Uterus (tissue), 4 donors: ENCODE data around the gene GHR. TPM values are rescaled to one million over a fixed set of nuclear protein-coding genes. Genes with fewer than 3 reads are reported as not detected.
"Not testable (repeated sequence)": the region's sequence is repeated elsewhere in the genome, so short reads cannot be mapped to it uniquely, and the experiment has no call there.

Experiments
- DNase-seq, 2 donors: peaks; one replicate each; pipeline ENCODE4 v3.0.0-alpha.2; 2019 to 2020
- H3K27ac ChIP-seq, 2 donors: fragments of 200-600 bp; sonication (generic); 1 replicate in 1 of 2; 2 replicates in 1 of 2; pipeline ENCODE4 v1.5.1; 2016 to 2018
- H3K27me3 ChIP-seq, 2 donors: fragments of 200-600 bp; sonication (generic); one replicate each; pipeline ENCODE4 v1.5.1; 2018 to 2019; ENCODE audit warnings: control low read depth in 1 of 2
- H3K36me3 ChIP-seq, 2 donors: fragments of 200-600 bp; sonication (generic); one replicate each; pipeline ENCODE4 v1.5.1; 2019; ENCODE audit warnings: control low read depth in 1 of 2
- H3K4me1 ChIP-seq, 2 donors: fragments of 200-600 bp; sonication (generic); one replicate each; pipeline ENCODE4 v1.5.1; 2018 to 2019; ENCODE audit warnings: control low read depth in 1 of 2
- H3K4me3 ChIP-seq, 2 donors: fragments of 200-600 bp; sonication (generic); 1 replicate in 1 of 2; 2 replicates in 1 of 2; pipeline ENCODE4 v1.5.1; 2018 to 2019; ENCODE audit warnings: mild to moderate bottlenecking in 1 of 2
- H3K9me3 ChIP-seq, 2 donors: fragments of 200-600 bp; sonication (generic); one replicate each; pipeline ENCODE4 v1.5.1; 2019; ENCODE audit warnings: control low read depth in 1 of 2
- POLR2A ChIP-seq, 2 donors: fragments of 450-650 bp; IDR thresholded peaks; one replicate each; pipeline ENCODE4 v1.6.1; 2016; ENCODE audit warnings: antibody characterized with exemption in 2 of 2, mild to moderate bottlenecking in 1 of 2, moderate library complexity in 1 of 2
- intact Hi-C: fragments of 100-400 bp; cut with DNase I; formaldehyde crosslinking; loops from one replicate; pipeline ENCODE4 v1.15.1; 2023; ENCODE audit warnings: low total_unique reads
- total RNA-seq, 4 donors: library from RNA; depleted of rRNA in 3 of 4; stranded (reverse); fragments of >200 nt in 3 of 4; gene quantifications; one replicate each; pipeline versions ENCODE4 v1.1.0 to v1.2.4, GENCODE V29; 2014 to 2023
- TF ChIP-seq, protein P1 (sequence below), 4 experiments: fragments of 200-600 bp in 2 of 4; fragments of 450-650 bp in 2 of 4; sonication (generic) in 2 of 4; IDR thresholded peaks; one replicate each; pipeline ENCODE4 v1.5.1; 2016 to 2019; ENCODE audit warnings: antibody characterized with exemption in 4 of 4, mild to moderate bottlenecking in 2 of 4, moderate library complexity in 1 of 4
- donor health status: DM: yes; HTN: yes; CAD: no.

The GHR gene
- total RNA-seq, 4 donors from 2014 or later = 1.8 to 19.7 (median 5.6) TPM

DNA sequence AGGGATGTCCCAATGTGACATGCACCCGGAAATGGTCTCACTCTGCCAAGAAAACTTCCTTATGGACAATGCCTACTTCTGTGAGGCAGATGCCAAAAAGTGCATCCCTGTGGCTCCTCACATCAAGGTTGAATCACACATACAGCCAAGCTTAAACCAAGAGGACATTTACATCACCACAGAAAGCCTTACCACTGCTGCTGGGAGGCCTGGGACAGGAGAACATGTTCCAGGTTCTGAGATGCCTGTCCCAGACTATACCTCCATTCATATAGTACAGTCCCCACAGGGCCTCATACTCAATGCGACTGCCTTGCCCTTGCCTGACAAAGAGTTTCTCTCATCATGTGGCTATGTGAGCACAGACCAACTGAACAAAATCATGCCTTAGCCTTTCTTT, 295.8 kb downstream of the GHR start:
- Histone ChIP-seq H3K27me3 (no peaks in the 10 kb centered on the region), H3K4me3 (no peak overlapping the region), H3K36me3 (no peaks in the 10 kb centered on the region), H3K4me1 (no peaks in the 10 kb centered on the region), H3K9me3 (no peaks in the 10 kb centered on the region), H3K27ac (no peak overlapping the region)
- intact Hi-C loops = no loop called here
- TF ChIP-seq, protein P1, sequence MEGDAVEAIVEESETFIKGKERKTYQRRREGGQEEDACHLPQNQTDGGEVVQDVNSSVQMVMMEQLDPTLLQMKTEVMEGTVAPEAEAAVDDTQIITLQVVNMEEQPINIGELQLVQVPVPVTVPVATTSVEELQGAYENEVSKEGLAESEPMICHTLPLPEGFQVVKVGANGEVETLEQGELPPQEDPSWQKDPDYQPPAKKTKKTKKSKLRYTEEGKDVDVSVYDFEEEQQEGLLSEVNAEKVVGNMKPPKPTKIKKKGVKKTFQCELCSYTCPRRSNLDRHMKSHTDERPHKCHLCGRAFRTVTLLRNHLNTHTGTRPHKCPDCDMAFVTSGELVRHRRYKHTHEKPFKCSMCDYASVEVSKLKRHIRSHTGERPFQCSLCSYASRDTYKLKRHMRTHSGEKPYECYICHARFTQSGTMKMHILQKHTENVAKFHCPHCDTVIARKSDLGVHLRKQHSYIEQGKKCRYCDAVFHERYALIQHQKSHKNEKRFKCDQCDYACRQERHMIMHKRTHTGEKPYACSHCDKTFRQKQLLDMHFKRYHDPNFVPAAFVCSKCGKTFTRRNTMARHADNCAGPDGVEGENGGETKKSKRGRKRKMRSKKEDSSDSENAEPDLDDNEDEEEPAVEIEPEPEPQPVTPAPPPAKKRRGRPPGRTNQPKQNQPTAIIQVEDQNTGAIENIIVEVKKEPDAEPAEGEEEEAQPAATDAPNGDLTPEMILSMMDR (IDR thresholded peaks at IDR 0.05) = no peak
- TF ChIP-seq POLR2A (IDR thresholded peaks at IDR 0.05) = no peak
- DNase-seq = no peak

DNA sequence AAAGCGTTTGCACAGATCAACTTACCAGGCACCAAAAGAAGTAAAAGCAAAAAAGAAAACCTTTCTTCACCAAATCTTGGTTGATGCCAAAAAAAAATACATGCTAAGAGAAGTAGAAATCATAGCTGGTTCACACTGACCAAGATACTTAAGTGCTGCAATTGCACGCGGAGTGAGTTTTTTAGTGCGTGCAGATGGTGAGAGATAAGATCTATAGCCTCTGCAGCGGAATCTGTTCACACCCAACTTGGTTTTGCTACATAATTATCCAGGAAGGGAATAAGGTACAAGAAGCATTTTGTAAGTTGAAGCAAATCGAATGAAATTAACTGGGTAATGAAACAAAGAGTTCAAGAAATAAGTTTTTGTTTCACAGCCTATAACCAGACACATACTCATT, 297.0 kb downstream of the GHR start:
- no peak for DNase-seq
- no peak overlapping the region for H3K4me3 ChIP-seq
- TF ChIP-seq POLR2A (IDR thresholded peaks at IDR 0.05) = no peak
- TF ChIP-seq, protein P1 (IDR thresholded peaks at IDR 0.05) = no peak
- H3K36me3 ChIP-seq = no peaks in the 10 kb centered on the region
- H3K27ac ChIP-seq = no peak overlapping the region
- H3K27me3 ChIP-seq = no peaks in the 10 kb centered on the region
- intact Hi-C loops = no loop called here
- no peaks in the 10 kb centered on the region for H3K4me1 ChIP-seq
- H3K9me3 ChIP-seq = no peaks in the 10 kb centered on the region

DNA sequence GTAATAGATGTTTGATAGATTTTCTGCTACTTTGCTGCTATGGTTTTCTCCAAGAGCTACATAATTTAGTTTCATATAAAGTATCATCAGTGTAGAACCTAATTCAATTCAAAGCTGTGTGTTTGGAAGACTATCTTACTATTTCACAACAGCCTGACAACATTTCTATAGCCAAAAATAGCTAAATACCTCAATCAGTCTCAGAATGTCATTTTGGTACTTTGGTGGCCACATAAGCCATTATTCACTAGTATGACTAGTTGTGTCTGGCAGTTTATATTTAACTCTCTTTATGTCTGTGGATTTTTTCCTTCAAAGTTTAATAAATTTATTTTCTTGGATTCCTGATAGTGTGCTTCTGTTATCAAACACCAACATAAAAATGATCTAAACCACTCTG, 298.2 kb downstream of the GHR start:
- H3K4me1 ChIP-seq = no peaks in the 10 kb centered on the region
- no peak for TF ChIP-seq POLR2A (IDR thresholded peaks at IDR 0.05)
- TF ChIP-seq, protein P1 (IDR thresholded peaks at IDR 0.05) = no peak
- no peaks in the 10 kb centered on the region for H3K36me3 ChIP-seq
- H3K27me3 ChIP-seq = no peaks in the 10 kb centered on the region
- DNase-seq = no peak
- intact Hi-C loops = no loop called here
- H3K4me3 ChIP-seq = no peak overlapping the region
- H3K27ac ChIP-seq = no peak overlapping the region
- H3K9me3 ChIP-seq = no peaks in the 10 kb centered on the region

DNA sequence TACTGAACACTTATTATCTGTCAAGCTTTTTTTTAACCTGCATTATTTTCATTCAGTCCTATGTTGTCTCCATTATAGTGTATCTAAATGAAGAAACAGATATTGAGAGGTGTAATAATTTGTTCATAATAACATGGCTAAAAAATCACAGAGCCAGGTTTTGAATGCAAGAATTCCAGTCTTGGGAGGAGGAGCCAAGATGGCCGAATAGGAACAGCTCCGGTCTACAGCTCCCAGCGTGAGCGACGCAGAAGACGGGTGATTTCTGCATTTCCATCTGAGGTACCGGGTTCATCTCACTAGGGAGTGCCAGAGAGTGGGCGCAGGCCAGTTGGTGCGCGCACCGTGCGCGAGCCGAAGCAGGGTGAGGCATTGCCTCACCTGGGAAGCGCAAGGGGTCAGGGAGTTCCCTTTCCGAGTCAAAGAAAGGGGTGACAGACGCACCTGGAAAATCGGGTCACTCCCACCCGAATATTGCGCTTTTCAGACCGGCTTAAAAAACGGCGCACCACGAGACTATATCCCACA, 311.4 kb downstream of the GHR start:
- H3K27ac ChIP-seq, H3K9me3 ChIP-seq, DNase-seq, intact Hi-C loops, H3K27me3 ChIP-seq, H3K36me3 ChIP-seq, H3K4me3 ChIP-seq, H3K4me1 ChIP-seq: not testable (repeated sequence)

DNA sequence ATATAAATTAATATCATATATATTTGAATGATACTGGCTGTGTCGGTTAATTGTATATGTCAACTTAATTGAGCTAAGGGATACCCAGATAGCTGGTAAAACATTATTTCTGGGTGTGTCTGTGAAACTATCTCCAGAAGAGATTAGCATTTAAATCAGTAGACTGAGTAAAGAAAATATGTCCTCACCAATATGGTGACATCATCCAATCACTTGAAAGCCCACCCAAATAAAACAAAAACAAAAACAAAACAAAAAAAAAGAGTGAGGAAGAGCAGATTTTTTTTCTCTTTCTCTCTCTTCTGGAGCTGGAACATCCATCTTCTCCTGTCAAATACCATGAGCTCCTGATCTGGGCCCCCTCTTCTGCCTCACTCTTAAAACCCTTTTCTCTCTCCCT, 317.7 kb downstream of the GHR start:
- Histone ChIP-seq H3K4me1 (no peaks in the 10 kb centered on the region), H3K4me3 (no peak overlapping the region), H3K27ac (no peak overlapping the region), H3K36me3 (no peaks in the 10 kb centered on the region), H3K9me3 (no peaks in the 10 kb centered on the region), H3K27me3 (no peaks in the 10 kb centered on the region)
- TF ChIP-seq, protein P1 (IDR thresholded peaks at IDR 0.05) = no peak
- TF ChIP-seq POLR2A (IDR thresholded peaks at IDR 0.05) = no peak
- intact Hi-C loops = no loop called here
- DNase-seq = no peak

DNA sequence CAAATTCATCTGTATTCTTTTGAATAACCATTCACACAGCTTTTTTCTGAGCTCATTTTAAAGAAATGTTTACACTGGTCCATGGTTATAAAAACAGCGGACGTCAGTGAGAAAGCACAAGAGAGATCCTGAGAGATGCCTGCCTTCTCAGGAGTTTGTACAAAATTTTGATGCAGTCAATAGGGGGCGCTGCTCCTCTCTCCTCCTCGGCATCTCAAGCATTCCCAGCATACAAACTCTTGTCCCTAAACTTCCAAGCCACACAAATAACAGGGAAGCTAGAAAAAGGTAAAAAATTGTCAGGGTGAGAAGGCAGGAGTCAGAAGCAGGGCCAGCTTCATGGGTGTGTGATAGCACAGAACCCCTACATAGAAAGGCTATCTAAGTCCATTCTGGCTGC, 322.2 kb downstream of the GHR start:
- TF ChIP-seq, protein P1 (IDR thresholded peaks at IDR 0.05) = no peak
- no peak for TF ChIP-seq POLR2A (IDR thresholded peaks at IDR 0.05)
- no peaks in the 10 kb centered on the region for H3K4me1 ChIP-seq
- no peak for DNase-seq
- H3K27me3 ChIP-seq = no peaks in the 10 kb centered on the region
- H3K4me3 ChIP-seq = no peak overlapping the region
- no peaks in the 10 kb centered on the region for H3K9me3 ChIP-seq
- no peaks in the 10 kb centered on the region for H3K36me3 ChIP-seq
- intact Hi-C loops = no loop called here
- H3K27ac ChIP-seq = no peak overlapping the region
